PC-3 (cell line): Measurements from ENCODE around the gene HMGXB4. TPM values are rescaled to one million over a fixed set of nuclear protein-coding genes. Genes with fewer than 3 reads are reported as not detected.

Experiments used
- ATAC-seq: fragments of 200-7000 bp; cut with Tn5 transposase; 2 replicates; pipeline ENCODE4 v1.9.1; 2020; ENCODE audit warnings: mild to moderate bottlenecking, moderate library complexity
- BruUV-seq: library from RNA; stranded (reverse); fragments of 400-500 nt; replicated peaks from 2 replicates; lab custom pipeline; 2021; lab: Mats Ljungman, UMichigan
- CTCF ChIA-PET: fragments of 300-600 bp; sonication (Branson Sonifier 250); formaldehyde crosslinking; loops from one replicate; lab custom pipeline; 2022; ENCODE audit warnings: antibody characterized with exemption; lab: Charles Lee
- POLR2A ChIA-PET: fragments of 300-600 bp; sonication (Branson Sonifier 250); formaldehyde crosslinking; loops from one replicate; lab custom pipeline; 2022; ENCODE audit warnings: antibody characterized with exemption; ENCODE audit not compliant: unreplicated experiment; lab: Charles Lee
- DNase-seq: peaks from one replicate; pipeline ENCODE4 v3.0.0-alpha.2; 2015
- H2AFZ ChIP-seq: fragments of 300-600 bp; sonication (generic); 2 replicates; pipeline ENCODE4 v1.6.0; 2016; ENCODE audit warnings: antibody characterized with exemption, low read length
- H3F3A ChIP-seq: fragments of 300-600 bp; sonication (generic); one replicate; pipeline ENCODE4 v1.6.0; 2017; ENCODE audit warnings: antibody characterized with exemption, low read length, control low read depth, mild to moderate bottlenecking; ENCODE audit not compliant: unreplicated experiment
- H3K27ac ChIP-seq: fragments of 300-600 bp; sonication (generic); 2 replicates; pipeline ENCODE4 v1.5.1; 2016; ENCODE audit warnings: mild to moderate bottlenecking, low read length
- H3K27me3 ChIP-seq: fragments of 300-600 bp; sonication (generic); 2 replicates; pipeline ENCODE4 v1.6.1; 2016; ENCODE audit warnings: low read length, mixed read lengths
- H3K36me3 ChIP-seq: fragments of 300-600 bp; sonication (generic); 2 replicates; pipeline ENCODE4 v1.6.1; 2016; ENCODE audit warnings: low read depth, mixed run types, low read length, mixed read lengths
- H3K4me1 ChIP-seq: fragments of 300-600 bp; sonication (generic); 2 replicates; pipeline ENCODE4 v1.5.1; 2016; ENCODE audit warnings: low read length; ENCODE audit not compliant: insufficient read depth
- H3K4me2 ChIP-seq: fragments of 300-600 bp; sonication (generic); 2 replicates; pipeline ENCODE4 v1.6.0; 2016; ENCODE audit warnings: low read length
- H3K4me3 ChIP-seq: fragments of 300-600 bp; sonication (generic); 2 replicates; pipeline ENCODE4 v1.5.1; 2016; ENCODE audit warnings: mild to moderate bottlenecking, low read length, mixed read lengths
- H3K79me2 ChIP-seq: fragments of 300-600 bp; sonication (generic); 2 replicates; pipeline ENCODE4 v1.6.1; 2017; ENCODE audit warnings: low read length, mixed read lengths
- H3K9ac ChIP-seq: fragments of 300-600 bp; sonication (generic); 2 replicates; pipeline ENCODE4 v1.6.0; 2016; ENCODE audit warnings: mild to moderate bottlenecking, low read length
- H3K9me2 ChIP-seq: fragments of 300-600 bp; sonication (generic); replicated peaks from 2 replicates; pipeline ENCODE4 v1.6.1; 2016; ENCODE audit warnings: mixed run types, low read length, mixed read lengths
- H3K9me3 ChIP-seq: fragments of 300-600 bp; sonication (generic); 2 replicates; pipeline ENCODE4 v1.6.1; 2016; ENCODE audit warnings: low read length, mixed read lengths
- H4K20me1 ChIP-seq: fragments of 300-600 bp; sonication (generic); 2 replicates; pipeline ENCODE4 v1.6.1; 2016; ENCODE audit warnings: low read length, mixed read lengths
- CTCF ChIP-seq: fragments of 300-600 bp; sonication (generic); conservative IDR thresholded peaks from 2 replicates; pipeline ENCODE4 v1.5.1; 2017; ENCODE audit warnings: antibody characterized with exemption, low read depth, mild to moderate bottlenecking, low read length
- EZH2 ChIP-seq: fragments of 300-600 bp; sonication (generic); IDR thresholded peaks from one replicate; pipeline ENCODE4 v1.6.1; 2017; ENCODE audit warnings: antibody characterized with exemption, mild to moderate bottlenecking, low read length; ENCODE audit not compliant: unreplicated experiment
- EZH2phosphoT487 ChIP-seq: fragments of 300-600 bp; sonication (generic); IDR thresholded peaks from 2 replicates; pipeline ENCODE4 v1.6.1; 2018; ENCODE audit warnings: mild to moderate bottlenecking, antibody characterized with exemption, low read length, borderline replicate concordance
- intact Hi-C: fragments of 100-400 bp; cut with micrococcal nuclease; formaldehyde crosslinking; loops from 2 replicates; pipeline ENCODE4 v1.9.0; 2023
- total RNA-seq: library from RNA; depleted of rRNA; stranded (reverse); fragments of >200 nt; gene quantifications from 2 replicates; pipeline ENCODE4 v1.2.3, GENCODE V29; 2014

The HMGXB4 gene
- total RNA-seq, 1 experiment from 2014 or later, result 12.9 TPM

GRCh38 chr22:35317680-35318290 is 60.5 kb downstream of the HMGXB4 start:
- DNase-seq (no peak), ATAC-seq (no peak)
- Histone ChIP-seq H3K9ac (no peak overlapping the region), H3K27ac (no peak overlapping the region), H3K36me3 (no peaks in the 10 kb centered on the region), H3K27me3 (no peaks in the 10 kb centered on the region), H4K20me1 (no peaks in the 10 kb centered on the region), H3K4me1 (peaks cover 15% of the 10 kb centered on the region), H3K4me2 (no peak overlapping the region), H3K79me2 (peaks cover under 1% of the 10 kb centered on the region; the same call in 1 of the 2 replicates), H3K9me2 (no peaks in the 10 kb centered on the region), H3F3A (no peaks in the 10 kb centered on the region), H3K4me3 (no peak overlapping the region), H2AFZ (no peak overlapping the region), H3K9me3 (no peaks in the 10 kb centered on the region)
- intact Hi-C loops, result no loop called here
- ChIA-PET CTCF (no interaction called here), POLR2A (no interaction called here)
- BruUV-seq, result no TSS peak
- no peak for TF ChIP-seq EZH2

- no peak overlapping the region for H2AFZ ChIP-seq
- intact Hi-C loops, result no loop called here
- POLR2A ChIA-PET, result no interaction called here
- no peaks in the 10 kb centered on the region for H3K27me3 ChIP-seq
- no peaks in the 10 kb centered on the region for H3K9me2 ChIP-seq
- CTCF ChIA-PET, result no interaction called here
- no peak overlapping the region for H3K4me2 ChIP-seq
- H3K79me2 ChIP-seq, result no peaks in the 10 kb centered on the region
- TF ChIP-seq EZH2 (no peak), CTCF (no peak), EZH2phosphoT487 (no peak)
- no peaks in the 10 kb centered on the region for H3K36me3 ChIP-seq
- H3K27ac ChIP-seq, result no peak overlapping the region
- DNase-seq, result no peak
- ATAC-seq, result no peak
- no peaks in the 10 kb centered on the region for H3F3A ChIP-seq
- H4K20me1 ChIP-seq, result no peaks in the 10 kb centered on the region
- no peaks in the 10 kb centered on the region for H3K9me3 ChIP-seq
- no peak overlapping the region for H3K9ac ChIP-seq
- H3K4me1 ChIP-seq, result peaks cover 7% of the 10 kb centered on the region
- H3K4me3 ChIP-seq, result no peak overlapping the region
- BruUV-seq, result no TSS peak
These were observed 61.3 kb downstream of the HMGXB4 start for GRCh38 chr22:35318346-35319215.

- no peak overlapping the region for H3K9ac ChIP-seq
- H3K9me2 ChIP-seq, result no peaks in the 10 kb centered on the region
- H3F3A ChIP-seq, result no peaks in the 10 kb centered on the region
- no peak overlapping the region for H2AFZ ChIP-seq
- DNase-seq, result no peak
- H3K4me3 ChIP-seq, result no peak overlapping the region
- no peak for TF ChIP-seq CTCF
- no peak for TF ChIP-seq EZH2
- no peak for TF ChIP-seq EZH2phosphoT487
- H3K36me3 ChIP-seq, result no peaks in the 10 kb centered on the region
- H3K4me1 ChIP-seq, result no peaks in the 10 kb centered on the region
- no peaks in the 10 kb centered on the region for H3K79me2 ChIP-seq
- ATAC-seq, result no peak
- BruUV-seq, result no TSS peak
- ChIA-PET CTCF (no interaction called here), POLR2A (no interaction called here)
- intact Hi-C loops, result no loop called here
- H3K4me2 ChIP-seq, result no peak overlapping the region
- no peaks in the 10 kb centered on the region for H4K20me1 ChIP-seq
- no peaks in the 10 kb centered on the region for H3K9me3 ChIP-seq
- no peak overlapping the region for H3K27ac ChIP-seq
- no peaks in the 10 kb centered on the region for H3K27me3 ChIP-seq
These were observed 62.1 kb downstream of the HMGXB4 start for GRCh38 chr22:35319244-35319985.
